ENCODE data around the gene ZBTB20. TPM values are rescaled to one million over a fixed set of nuclear protein-coding genes. Genes with fewer than 3 reads are reported as not detected.

The ZBTB20 gene
- total RNA-seq, 3 donors from 2014 or later (not counting 1 experiment from before 2014, with no cell fraction given): 52.7 to 58.3 (median 55.9) TPM

DNA sequence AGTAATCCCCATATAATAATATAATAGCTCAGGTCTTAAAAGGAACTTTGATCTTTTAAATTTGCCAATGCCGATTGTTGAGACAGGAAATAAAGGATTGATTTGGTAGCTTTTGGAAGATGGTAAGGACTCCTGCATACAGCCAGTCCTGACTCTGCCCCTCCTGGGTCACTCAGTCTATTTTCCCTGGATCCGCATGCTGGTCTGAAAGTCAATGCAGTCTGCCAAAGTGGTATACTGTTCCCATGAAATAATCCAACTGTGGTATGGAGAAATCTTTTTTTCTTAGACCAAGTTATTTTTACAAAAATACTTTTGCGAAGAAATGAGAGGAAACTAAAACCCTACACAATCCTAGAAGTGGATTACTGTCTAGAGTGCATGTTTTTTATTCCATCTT is 662.2 kb downstream of the ZBTB20 start:
- Mint-ChIP-seq H3K27me3 (ENCODE audit: low read depth in 2 of 2) (no peaks in the 10 kb centered on the region), H3K4me3 (no peak overlapping the region), H3K27ac (no peak overlapping the region), H3K9me3 (no peaks in the 10 kb centered on the region), H3K4me1 (peaks cover 12 to 19% of the 10 kb centered on the region in 2 donors), H3K36me3 (no peaks in the 10 kb centered on the region)
- intact Hi-C loops (cut with micrococcal nuclease): no loop called here
- H3K4me1 ChIP-seq (ENCODE audit: control insufficient read depth, insufficient read depth, low read length): peaks cover 7% of the 10 kb centered on the region
- H3K36me3 ChIP-seq (ENCODE audit: control insufficient read depth, insufficient read depth, low read length): no peaks in the 10 kb centered on the region
- no peaks in the 10 kb centered on the region for H3K9me3 ChIP-seq (ENCODE audit: control insufficient read depth, insufficient read depth, low read length)
- DNase-seq: no peak
- H3K4me3 ChIP-seq (ENCODE audit: low read length): no peak overlapping the region
- H3K27ac ChIP-seq (ENCODE audit: low read length): no peak overlapping the region
- no peaks in the 10 kb centered on the region for H3K27me3 ChIP-seq (ENCODE audit: control insufficient read depth, insufficient read depth, low read length)
- TF ChIP-seq, protein P1, sequence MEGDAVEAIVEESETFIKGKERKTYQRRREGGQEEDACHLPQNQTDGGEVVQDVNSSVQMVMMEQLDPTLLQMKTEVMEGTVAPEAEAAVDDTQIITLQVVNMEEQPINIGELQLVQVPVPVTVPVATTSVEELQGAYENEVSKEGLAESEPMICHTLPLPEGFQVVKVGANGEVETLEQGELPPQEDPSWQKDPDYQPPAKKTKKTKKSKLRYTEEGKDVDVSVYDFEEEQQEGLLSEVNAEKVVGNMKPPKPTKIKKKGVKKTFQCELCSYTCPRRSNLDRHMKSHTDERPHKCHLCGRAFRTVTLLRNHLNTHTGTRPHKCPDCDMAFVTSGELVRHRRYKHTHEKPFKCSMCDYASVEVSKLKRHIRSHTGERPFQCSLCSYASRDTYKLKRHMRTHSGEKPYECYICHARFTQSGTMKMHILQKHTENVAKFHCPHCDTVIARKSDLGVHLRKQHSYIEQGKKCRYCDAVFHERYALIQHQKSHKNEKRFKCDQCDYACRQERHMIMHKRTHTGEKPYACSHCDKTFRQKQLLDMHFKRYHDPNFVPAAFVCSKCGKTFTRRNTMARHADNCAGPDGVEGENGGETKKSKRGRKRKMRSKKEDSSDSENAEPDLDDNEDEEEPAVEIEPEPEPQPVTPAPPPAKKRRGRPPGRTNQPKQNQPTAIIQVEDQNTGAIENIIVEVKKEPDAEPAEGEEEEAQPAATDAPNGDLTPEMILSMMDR (IDR thresholded peaks at IDR 0.05): no peak
- no peak for ATAC-seq
- 95% methylated on average over 2 of the region's 3 CpGs for WGBS (ENCODE audit: insufficient coverage)

DNA sequence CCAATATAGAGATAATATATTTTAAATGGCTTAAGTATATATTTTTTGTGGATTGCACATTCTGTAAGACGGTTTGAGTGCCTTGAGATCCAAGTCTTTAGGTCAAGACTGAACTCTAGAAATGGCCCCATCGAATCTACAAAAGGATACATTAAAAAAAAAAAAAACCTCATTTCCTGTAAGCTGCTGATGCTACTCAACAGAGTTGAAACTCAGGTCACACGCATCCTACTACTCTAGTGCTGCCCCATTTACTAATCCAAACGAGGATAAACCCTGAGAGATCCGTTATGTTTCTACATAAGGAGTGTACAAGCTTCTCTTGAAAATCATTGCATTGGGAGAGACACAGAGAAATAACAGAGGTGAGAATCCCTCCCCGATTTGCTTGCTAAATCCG is 666.0 kb downstream of the ZBTB20 start:
- Histone ChIP-seq H3K9me3 (ENCODE audit: control insufficient read depth, insufficient read depth, low read length) (no peaks in the 10 kb centered on the region), H3K27ac (ENCODE audit: low read length) (no peak overlapping the region), H3K27me3 (ENCODE audit: control insufficient read depth, insufficient read depth, low read length) (no peaks in the 10 kb centered on the region), H3K36me3 (ENCODE audit: control insufficient read depth, insufficient read depth, low read length) (no peaks in the 10 kb centered on the region), H3K4me3 (ENCODE audit: low read length) (no peak overlapping the region), H3K4me1 (ENCODE audit: control insufficient read depth, insufficient read depth, low read length) (peaks cover 7% of the 10 kb centered on the region)
- ATAC-seq (peak in 1 of 3 donors; percentile 35), DNase-seq (no peak)
- WGBS (ENCODE audit: insufficient coverage): 70% methylated on average over 7 of the region's 7 CpGs
- no peaks in the 10 kb centered on the region for H3K27me3 Mint-ChIP-seq (ENCODE audit: low read depth in 2 of 2)
- intact Hi-C loops (cut with micrococcal nuclease): no loop called here
- H3K27ac Mint-ChIP-seq: no peak overlapping the region
- peaks cover 12 to 19% of the 10 kb centered on the region in 2 donors for H3K4me1 Mint-ChIP-seq
- H3K36me3 Mint-ChIP-seq: no peaks in the 10 kb centered on the region
- no peaks in the 10 kb centered on the region for H3K9me3 Mint-ChIP-seq
- H3K4me3 Mint-ChIP-seq: no peak overlapping the region
- TF ChIP-seq, protein P1 (IDR thresholded peaks at IDR 0.05): no peak

DNA sequence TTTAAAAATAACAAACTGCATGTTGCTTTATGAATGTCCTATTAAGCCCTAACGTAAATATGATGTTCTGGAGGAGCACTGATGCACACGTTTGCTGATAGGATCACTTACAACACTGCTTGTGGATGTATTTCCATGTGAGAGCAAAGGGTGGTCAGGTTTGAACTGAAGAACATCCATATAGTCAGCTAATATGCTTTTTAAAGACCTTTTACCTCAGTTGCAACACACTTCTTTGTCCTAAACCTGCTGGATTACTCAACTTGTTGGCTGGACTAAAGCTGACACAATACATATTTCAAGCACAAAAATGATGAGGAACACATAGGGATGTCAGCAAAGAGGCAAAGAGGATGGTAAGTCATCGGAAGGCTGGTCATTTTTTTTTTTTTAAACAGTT is 666.6 kb downstream of the ZBTB20 start:
- Histone ChIP-seq H3K27ac (ENCODE audit: low read length) (no peak overlapping the region), H3K36me3 (ENCODE audit: control insufficient read depth, insufficient read depth, low read length) (no peaks in the 10 kb centered on the region), H3K4me3 (ENCODE audit: low read length) (no peak overlapping the region), H3K9me3 (ENCODE audit: control insufficient read depth, insufficient read depth, low read length) (no peaks in the 10 kb centered on the region), H3K4me1 (ENCODE audit: control insufficient read depth, insufficient read depth, low read length) (peaks cover 7% of the 10 kb centered on the region), H3K27me3 (ENCODE audit: control insufficient read depth, insufficient read depth, low read length) (no peaks in the 10 kb centered on the region)
- Mint-ChIP-seq H3K9me3 (no peaks in the 10 kb centered on the region), H3K36me3 (no peaks in the 10 kb centered on the region), H3K4me3 (no peak overlapping the region), H3K4me1 (peaks cover 12 to 19% of the 10 kb centered on the region in 2 donors), H3K27ac (no peak overlapping the region), H3K27me3 (ENCODE audit: low read depth in 2 of 2) (no peaks in the 10 kb centered on the region)
- ATAC-seq: no peak
- no peak for DNase-seq
- intact Hi-C loops (cut with micrococcal nuclease): no loop called here
- 100% methylated on average over 2 of the region's 3 CpGs for WGBS (ENCODE audit: insufficient coverage)
- TF ChIP-seq, protein P1 (IDR thresholded peaks at IDR 0.05): no peak

DNA sequence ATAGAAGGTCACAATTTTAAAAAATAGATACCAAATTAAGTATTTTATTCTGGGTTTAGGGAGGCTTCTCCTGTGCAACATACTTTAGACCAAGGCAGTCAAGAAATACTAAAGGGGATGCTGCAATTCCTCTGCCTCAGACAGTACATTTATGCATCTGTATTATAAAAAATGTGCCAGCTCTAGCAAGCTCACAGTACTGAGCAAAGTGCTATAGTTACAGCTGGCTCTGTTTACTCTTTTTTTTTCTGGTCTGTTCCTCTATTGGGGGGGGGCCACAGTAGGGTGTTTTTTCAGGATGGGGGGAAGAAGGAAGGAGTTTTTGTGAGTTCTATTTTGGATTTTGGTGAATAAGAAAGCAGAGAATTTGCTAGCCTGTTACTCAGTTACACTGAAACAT is 668.3 kb downstream of the ZBTB20 start:
- ATAC-seq (no peak), DNase-seq (no peak)
- Histone ChIP-seq H3K36me3 (ENCODE audit: control insufficient read depth, insufficient read depth, low read length) (no peaks in the 10 kb centered on the region), H3K4me1 (ENCODE audit: control insufficient read depth, insufficient read depth, low read length) (peaks cover 7% of the 10 kb centered on the region), H3K27ac (ENCODE audit: low read length) (no peak overlapping the region), H3K4me3 (ENCODE audit: low read length) (no peak overlapping the region), H3K9me3 (ENCODE audit: control insufficient read depth, insufficient read depth, low read length) (no peaks in the 10 kb centered on the region), H3K27me3 (ENCODE audit: control insufficient read depth, insufficient read depth, low read length) (no peaks in the 10 kb centered on the region)
- Mint-ChIP-seq H3K9me3 (no peaks in the 10 kb centered on the region), H3K4me3 (no peak overlapping the region), H3K36me3 (no peaks in the 10 kb centered on the region), H3K27me3 (ENCODE audit: low read depth in 2 of 2) (no peaks in the 10 kb centered on the region), H3K4me1 (peaks cover 12 to 19% of the 10 kb centered on the region in 2 donors), H3K27ac (no peak overlapping the region)
- intact Hi-C loops (cut with micrococcal nuclease): no loop called here
- TF ChIP-seq, protein P1 (IDR thresholded peaks at IDR 0.05): no peak
